GM18868 (cell line): Measurements from ENCODE around the gene CBLB.

Experiments
- ATAC-seq: cut with Tn5 transposase; IDR thresholded peaks from one replicate; pipeline ENCODE4 v1.9.1; 2021; ENCODE audit warnings: mild to moderate bottlenecking, moderate library complexity; ENCODE audit not compliant: unreplicated experiment

The CBLB gene

DNA sequence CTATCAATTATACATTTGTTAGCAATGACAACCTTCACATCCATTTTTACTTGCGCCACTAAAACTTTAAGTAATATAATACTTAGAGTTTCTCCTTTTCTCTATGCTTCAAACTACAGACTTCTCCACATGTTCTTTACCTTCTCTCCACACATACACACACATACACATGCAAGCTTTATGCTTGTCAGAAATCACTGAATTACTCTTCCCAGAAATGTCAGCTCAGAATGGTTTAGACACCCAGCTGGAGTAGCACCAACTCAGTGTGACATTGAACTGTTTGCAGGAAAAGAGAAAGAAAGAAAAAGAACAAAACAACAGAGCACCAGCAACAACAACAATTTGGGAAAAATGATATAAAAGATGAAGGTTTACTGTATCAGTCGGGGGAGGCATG, 20.9 kb downstream of the CBLB start:
- no peak for ATAC-seq

DNA sequence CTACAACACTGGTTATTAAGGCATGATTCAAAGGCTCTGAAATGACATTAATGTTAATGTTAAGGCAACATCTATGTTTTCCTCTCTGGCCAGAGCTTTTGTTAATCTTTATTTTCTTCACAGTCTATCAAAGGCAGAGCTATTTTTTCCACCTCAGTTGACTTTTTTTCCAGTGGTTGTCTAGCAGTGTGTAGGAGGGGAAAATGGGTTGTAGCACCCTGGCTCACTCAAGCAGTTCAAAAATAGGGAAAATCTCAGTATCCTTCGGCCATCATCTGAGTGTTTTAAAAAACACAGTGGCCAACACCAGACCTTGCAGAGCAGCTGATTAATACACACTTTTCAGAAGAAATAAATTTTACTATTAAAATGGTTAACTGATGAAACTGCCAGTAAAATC, 21.4 kb downstream of the CBLB start:
- no peak for ATAC-seq

DNA sequence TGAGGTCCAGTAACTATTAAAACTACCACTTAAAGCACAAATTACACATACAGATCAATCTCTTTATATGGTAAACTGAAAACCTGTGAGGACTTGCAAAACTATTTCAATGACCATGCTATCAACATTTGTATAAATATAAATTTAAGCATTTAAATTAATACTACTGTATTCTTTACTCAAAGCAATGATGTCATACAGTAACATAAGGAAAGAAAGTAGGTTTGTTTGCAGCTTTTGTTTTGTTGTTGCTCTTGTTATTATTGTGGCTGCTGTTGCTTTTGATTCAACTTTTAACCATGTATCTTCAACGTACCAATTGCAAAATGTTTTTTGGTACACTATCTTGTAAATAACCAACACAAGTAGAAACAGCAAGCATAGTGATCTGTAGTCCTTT, 22.0 kb downstream of the CBLB start:
- no peak for ATAC-seq

DNA sequence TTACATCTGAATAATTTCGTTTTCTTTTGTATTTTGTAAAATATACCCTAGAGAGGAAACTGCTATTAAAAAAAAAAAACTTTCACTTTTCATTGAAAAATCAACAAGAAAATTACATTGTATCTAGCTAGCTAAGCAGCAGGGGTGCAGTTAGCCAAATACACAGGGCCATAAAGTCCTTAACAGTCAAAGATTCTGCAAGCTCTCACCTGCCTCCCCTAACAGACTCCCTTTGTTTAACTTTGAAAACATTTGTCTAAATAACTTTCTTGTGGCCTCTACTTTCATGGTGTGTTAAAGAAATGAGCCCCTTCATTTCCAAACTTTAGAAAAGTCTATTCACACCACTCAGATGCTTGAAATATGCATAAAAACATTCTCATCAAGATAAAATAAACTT, 23.3 kb downstream of the CBLB start:
- no peak for ATAC-seq

DNA sequence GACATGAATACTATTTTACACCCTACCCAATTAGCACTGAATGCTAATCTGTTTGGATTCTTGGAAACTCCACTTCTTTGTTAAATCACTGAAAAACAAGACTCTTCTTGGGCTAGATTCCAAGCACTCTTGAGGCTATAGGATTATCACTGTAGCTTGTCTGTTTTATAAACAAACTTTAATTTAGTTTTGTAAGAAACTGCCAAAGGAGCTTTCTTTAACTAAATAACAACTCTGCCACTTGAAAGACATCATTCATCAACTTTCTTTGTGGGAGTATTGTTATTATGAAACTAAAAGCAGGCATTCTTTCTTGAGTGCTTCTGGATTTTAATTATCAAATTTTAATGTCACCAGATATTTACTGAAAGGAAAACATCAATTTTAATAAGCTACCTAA, 24.1 kb downstream of the CBLB start:
- ATAC-seq = no peak

DNA sequence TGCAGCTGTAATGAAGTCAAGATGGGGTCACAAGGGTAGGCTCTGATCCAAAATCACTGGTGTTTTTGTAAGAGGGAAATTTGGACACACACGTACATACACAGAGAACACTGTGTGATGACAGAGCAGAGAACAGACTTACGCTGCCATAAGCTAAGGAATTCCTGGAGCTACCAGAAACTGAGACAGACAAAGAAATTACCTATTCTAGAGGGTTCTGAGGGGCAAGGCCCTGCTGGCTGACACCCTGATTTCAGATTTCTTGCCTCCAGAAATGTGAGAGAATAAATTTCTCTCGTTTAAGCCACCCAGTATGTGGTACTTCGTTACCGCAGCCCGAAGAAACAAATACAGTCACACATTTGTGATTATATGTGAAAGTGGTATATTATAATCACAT, 24.8 kb downstream of the CBLB start:
- no peak for ATAC-seq

DNA sequence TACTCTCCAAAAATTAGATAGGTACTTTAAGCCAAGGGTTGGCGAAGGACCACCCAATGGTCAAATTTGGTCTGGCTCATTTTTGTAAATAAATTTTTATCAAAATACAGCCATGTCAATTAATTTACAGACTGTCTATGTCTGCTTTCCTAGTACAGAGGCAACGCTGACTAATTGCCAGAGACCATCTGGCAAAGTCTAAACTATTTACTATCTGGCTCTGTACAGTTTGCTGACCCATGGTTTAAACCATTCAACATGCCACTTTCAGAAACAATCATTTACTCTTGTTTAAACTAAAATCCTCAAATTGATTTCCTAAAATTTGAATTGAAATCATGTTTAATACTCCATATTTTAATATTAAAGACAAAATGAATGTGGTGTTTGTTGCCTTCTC, 25.9 kb downstream of the CBLB start:
- ATAC-seq = no peak

DNA sequence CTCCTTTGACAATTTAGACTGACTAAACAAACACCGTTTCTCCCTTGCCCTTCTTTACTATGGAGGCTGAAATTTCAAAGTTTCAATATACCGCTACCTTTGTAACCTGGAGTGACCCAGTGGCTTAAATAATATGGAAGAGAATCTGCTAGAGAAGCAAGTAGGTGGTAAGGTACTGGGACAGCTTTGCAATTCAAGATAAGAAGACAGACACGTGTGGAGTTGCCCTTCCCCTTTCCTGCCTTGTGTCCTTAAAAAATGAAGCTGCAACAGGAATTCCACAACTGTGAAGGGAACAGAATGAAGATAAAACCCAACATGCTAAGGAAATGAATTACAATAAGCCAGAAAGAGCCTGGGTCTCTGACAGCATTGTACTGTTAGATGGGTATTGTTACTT, 26.4 kb downstream of the CBLB start:
- ATAC-seq = no peak

DNA sequence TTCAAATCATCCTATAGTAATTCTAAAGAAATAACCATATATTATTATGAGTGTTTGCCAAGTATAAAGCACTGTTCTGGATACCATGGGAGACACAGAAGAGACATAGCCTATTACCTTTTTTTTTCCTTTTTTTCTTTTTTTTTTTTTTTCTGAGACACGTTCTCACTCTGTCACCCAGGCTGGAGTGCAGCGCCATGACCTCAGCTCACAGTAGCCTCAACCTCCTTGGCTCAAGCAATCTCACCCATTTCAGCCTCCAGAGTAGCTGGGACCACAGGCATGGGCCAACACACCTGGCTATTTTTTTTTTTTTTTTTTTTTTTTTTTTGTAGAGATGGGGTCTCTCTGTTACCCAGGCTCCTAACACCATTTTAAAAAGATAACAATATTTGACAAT, 30.9 kb downstream of the CBLB start:
- no peak for ATAC-seq

DNA sequence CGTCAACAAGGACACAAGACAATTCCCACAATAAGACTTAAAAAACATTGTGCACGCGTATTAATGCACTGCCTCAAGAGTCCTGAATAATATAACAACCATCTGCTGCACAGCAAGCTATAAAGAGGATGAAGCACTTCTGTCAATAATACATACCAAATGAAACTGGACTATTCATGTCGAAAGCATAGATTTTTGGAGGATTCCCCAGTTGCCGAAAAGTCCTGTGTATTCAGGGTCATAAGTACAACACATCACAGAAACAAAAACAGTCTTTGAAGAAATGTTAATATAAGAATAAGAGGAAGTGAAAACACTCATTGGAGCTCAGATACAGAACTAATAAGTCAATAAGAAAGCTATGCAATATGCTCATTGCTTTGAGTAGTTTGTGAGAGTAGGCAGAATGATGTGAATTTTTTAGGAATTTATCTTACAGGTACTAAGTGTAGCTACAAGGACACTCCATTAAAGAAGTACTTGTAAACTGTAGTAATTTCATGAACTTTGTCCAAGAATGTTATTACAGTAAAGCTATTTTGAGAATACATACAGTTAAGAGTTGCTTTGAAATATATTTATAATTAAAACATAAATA, 31.6 kb downstream of the CBLB start:
- ATAC-seq = peak; percentile 94

DNA sequence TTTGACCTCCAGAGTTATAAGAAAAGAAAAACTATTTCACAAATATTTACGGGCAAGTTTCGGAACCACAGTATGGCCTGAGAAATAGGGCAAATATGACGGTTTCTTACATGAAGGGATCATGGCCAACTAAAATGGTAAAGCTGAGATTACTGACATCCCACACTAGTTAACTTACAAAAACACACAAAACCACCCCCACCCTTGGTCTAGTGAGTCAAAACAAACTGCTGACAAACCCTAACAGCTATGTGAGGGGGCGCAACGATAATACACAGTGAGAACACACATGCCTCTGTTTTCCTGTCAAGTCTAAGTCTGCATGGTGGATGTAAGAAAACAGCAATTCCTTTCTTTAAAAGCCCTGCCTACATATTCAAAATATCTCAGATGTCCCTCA, 32.3 kb downstream of the CBLB start:
- peak; percentile 59 for ATAC-seq

DNA sequence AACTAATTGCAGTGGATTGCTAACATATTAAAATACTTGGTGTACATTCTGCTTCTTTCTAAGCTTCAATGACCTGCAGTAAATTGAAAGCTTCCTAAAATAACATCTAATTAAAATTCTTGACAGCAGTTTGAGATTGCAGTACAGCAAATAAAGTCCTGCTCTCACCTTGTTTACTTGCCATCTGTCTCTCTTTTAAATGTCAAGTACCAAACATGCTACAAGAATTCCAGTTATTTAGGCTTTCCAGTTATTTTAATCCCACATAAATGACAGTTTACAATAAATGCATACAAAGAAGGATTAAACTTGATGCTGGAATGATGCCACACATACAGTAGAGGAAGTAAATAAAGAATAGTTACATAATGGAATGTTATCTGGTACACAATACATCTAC, 33.2 kb downstream of the CBLB start:
- ATAC-seq = no peak

DNA sequence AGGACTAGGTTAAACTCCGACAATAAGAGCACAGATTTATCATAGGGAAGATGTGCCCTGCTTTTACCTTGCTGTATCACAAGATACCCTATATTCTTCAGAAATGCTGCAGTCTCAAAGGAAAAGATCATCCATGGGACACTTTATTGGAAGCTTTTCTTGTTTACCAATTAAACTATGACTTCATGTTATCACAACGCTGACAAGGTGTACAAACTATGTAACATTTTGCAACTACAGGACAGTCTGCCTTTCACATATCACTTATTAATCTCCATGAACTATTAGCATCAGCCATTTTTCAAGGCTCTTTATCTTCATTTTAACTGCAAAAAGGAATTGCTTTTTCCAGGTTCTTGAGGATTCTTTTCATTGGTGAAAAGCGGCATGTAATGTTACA, 34.0 kb downstream of the CBLB start:
- no peak for ATAC-seq

DNA sequence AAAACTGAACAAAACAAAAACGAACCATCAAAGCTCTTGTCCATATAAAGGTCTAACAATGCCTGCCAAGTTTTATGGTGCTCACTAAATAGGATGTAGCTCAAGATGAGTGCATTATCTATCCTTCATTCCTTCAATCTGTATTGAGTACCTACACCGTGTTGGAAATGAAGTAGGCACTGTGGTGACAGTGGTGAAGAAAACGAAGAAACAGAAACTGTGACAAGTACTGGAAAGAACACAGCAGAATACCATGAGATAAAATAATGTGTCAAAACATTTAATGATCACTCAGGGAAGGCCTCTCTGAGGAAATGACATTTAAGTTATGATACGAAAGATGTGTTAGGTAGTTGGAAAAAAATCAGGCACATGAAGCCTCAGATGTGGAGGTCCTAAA, 36.2 kb downstream of the CBLB start:
- no peak for ATAC-seq

DNA sequence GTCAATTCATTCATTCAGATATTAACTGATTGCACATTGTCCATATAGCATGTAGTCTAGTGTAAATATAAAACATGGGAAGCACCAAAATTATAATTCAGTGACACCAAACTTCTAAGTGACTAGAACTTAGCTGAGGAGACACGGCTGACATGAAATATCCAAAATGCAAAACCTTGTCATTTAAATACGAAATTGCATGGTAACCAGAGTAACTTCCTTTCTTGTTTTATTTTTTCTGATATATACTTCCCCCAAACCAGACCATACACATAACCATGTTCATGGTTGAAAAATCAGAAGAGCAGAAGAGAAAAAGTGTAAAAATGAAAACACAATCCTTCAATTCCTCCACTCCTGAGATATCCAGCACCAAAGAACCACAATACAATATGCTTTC, 38.0 kb downstream of the CBLB start:
- no peak for ATAC-seq

DNA sequence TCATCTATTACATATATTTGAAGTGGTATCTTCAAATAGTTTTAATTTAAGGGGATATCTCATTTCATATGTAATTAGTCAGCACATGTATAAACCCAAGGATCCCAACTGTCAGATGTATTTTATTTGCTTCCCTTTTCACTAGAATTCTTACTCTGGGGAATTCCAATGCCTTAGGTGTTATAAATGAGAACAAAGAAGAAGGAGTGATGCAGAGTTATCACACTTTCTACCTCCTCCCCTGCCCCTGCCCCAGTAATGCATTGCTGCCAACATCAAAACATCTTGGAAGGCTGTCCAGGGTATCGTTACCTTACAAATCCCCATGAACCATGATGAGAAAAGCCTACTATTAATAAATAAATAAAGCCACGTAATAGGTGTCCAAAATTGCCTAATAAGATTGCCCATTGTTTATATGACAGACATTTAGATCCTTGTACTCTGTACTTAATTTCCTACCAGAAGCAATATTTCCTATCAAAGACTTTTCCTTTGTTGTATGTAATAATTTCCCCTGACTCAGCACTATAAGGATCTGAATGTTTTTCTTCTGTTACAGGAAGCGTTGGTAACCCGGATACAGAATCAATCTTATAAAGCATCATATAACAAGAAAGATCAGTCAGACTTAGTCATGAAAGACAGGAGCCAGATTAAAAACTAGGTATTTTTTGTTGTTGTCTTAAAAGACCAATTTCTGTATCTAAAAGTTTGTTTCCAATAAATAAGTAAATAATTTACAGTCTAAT, 38.8 kb downstream of the CBLB start:
- no peak for ATAC-seq

DNA sequence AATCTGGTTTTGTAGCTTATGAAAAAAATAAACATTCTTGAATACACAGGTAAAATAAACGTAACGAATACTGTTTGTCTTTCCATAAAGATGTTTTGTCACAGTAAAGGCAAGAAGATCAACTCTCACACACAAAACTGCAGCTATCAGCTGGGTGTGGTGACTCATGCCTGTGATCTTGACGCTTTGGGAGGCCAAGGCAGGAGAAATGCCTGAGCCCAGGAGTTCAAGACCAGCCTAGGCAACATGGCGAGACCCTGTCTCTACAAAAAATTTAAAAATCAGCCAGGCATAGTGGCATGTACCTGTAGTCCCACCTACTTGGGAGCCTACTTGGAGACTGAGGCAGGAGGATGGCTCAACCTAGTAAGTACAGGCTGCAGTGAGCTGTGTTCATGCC, 39.6 kb downstream of the CBLB start:
- ATAC-seq = no peak

DNA sequence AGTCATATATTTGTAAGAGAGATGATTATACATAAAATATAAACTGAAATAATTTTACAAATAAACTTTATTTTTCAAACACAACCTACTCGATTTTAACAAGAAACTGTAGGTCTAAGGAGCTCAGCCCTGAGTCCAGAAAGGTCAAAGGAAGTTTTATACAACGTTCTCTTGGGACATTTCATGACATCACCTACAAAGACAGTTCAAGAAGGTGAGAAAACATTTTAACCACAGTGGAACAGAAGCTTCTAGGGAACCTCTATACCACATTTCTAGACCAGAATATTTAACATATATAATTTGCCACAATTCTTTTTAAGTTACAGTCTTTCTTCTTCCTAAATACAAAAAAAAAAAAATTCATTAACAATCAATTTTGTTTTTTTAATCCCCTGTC, 40.1 kb downstream of the CBLB start:
- ATAC-seq = no peak

DNA sequence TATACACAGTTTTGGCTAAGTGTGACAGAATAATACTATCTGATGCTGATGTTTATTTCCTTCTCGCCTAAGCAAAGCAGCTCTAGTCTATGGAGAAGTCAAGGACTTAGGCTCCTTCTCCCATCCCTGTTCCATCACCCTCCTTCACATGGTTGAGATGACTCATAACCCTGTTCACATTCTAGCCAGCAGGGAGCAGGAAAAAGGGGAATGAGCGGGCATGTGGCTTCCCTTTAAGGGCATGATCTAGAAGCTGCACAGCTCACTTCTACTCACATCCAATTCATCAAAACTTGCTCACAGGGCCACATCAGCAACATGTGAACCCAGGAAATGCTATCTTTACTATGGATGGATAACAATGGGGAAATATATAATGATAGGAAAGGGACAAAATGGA, 40.9 kb downstream of the CBLB start:
- no peak for ATAC-seq

DNA sequence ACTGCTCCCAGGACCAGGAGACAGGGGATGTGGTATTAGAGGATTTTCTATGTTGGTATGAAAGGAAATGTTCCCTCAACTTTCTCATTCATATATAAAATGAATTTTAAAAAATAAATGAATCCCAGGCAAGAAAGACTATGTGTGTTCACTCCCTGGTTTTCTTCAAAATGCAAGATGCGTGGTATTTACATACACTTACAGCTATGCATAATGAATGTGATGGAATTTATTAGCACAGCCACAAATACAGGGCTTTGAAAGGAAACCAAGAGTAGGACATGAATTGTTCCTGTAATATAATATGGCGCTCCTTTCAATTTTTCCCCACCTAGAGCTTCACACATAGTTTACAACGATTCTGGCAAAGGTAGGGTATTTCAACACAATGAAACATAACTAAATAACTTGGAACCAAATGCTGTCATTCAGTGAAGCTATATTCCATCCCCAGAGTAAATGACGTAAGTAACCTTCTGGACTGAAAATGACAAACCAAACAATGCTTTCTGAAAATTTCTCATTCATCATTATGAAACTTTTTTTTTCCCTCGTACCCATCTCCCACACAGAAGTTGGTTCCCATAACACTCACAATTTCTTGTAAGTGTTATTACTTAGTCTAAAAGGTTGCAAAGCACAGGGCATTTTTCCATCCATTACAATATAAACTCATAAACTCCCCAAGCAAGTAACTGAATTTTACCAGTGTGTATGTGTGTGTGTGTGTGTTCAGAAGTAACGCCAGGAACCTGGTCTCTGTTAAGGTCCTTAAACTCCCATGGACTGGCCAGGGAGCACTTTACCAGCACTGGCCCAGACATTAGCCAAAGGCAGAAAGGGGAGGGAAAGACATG, 41.8 kb downstream of the CBLB start:
- ATAC-seq = peak; percentile 71

DNA sequence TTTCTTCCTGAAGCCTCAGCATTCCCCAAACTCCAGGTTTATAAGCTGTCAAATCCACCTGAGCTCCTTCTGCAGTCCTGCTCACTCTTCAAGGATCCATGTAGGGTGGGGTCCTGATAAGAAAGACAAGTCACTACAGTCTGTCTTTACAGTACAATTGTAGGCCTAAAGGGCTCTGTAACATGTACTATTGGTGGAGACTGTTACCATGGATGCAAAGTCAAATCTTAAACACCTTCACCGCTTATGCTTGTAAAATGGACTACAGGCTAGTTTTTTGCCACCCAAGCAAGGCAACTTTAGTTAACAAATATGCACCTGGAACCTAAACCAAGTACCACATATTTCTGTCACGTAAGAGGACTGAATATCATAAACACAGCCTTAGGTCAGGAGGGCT, 44.7 kb downstream of the CBLB start:
- ATAC-seq = no peak
